Astrocyte of the cerebellum (primary cell): ENCODE measurements around the gene F12.
"Not testable (repeated sequence)": the region's sequence is repeated elsewhere in the genome, so short reads cannot be mapped to it uniquely, and the experiment has no call there.

ENCODE experiments used
- DNase-seq: peaks from one replicate; pipeline ENCODE4 v3.0.0-alpha.2; 2011; ENCODE audit warnings: low read depth
- H3K4me3 ChIP-seq: 2 replicates; pipeline ENCODE4 v1.5.1; 2011; ENCODE audit warnings: mild to moderate bottlenecking, low read depth, low read length, moderate library complexity
- CTCF ChIP-seq: IDR thresholded peaks from 2 replicates; pipeline ENCODE4 v1.5.1; 2012; ENCODE audit warnings: low read length, low read depth, moderate library complexity, mild to moderate bottlenecking; ENCODE audit errors: missing control alignments
- in situ Hi-C: cut with HindIII; loops from 2 replicates; pipeline ENCODE4 v1.10.0; 2017; ENCODE audit warnings: low sequenced_read_pairs

Gene F12

GRCh38 chr5:177425196-177425800 lies 15.9 kb upstream of the F12 start:
- no peak for DNase-seq
- no peak for TF ChIP-seq CTCF
- peak overlapping the region; percentile 53 for H3K4me3 ChIP-seq
- in situ Hi-C loops: no loop called here

GRCh38 chr5:177423671-177424070 lies 14.3 kb upstream of the F12 start:
- in situ Hi-C loops: no loop called here
- no peak overlapping the region for H3K4me3 ChIP-seq
- no peak for TF ChIP-seq CTCF
- no peak for DNase-seq

GRCh38 chr5:177421062-177421798 lies 11.9 kb upstream of the F12 start:
- in situ Hi-C loops: no loop called here

GRCh38 chr5:177420472-177420871 lies 11.1 kb upstream of the F12 start:
- H3K4me3 ChIP-seq, in situ Hi-C loops, DNase-seq: not testable (repeated sequence)

More at GRCh38 chr5:177421062-177421798, 11.9 kb upstream of the F12 start:
- DNase-seq: no peak
- TF ChIP-seq CTCF: no peak
- H3K4me3 ChIP-seq: no peak overlapping the region

GRCh38 chr5:177419046-177419445 lies 9.7 kb upstream of the F12 start:
- no peak overlapping the region for H3K4me3 ChIP-seq
- in situ Hi-C loops: no loop called here
- TF ChIP-seq CTCF: no peak
- DNase-seq: no peak

GRCh38 chr5:177417081-177417480 lies 7.7 kb upstream of the F12 start:
- in situ Hi-C loops, DNase-seq, H3K4me3 ChIP-seq: not testable (repeated sequence)

- in situ Hi-C loops: no loop called here
- H3K4me3 ChIP-seq: no peak overlapping the region
- no peak for DNase-seq
- no peak for TF ChIP-seq CTCF
Observed at GRCh38 chr5:177414481-177414880, 5.1 kb upstream of the F12 start.
